ES-I3 (cell line): Measurements from ENCODE around the gene LY86.

Experiments
- H3K36me3 ChIP-seq: 2 replicates; pipeline ENCODE4 v1.6.1; 2013; ENCODE audit warnings: mild to moderate bottlenecking, low read length, control low read depth, moderate library complexity; ENCODE audit not compliant: insufficient read depth
- H3K4me1 ChIP-seq: 2 replicates; pipeline ENCODE4 v1.6.1; 2013; ENCODE audit warnings: mild to moderate bottlenecking, control low read depth, low read length; ENCODE audit not compliant: insufficient read depth
- H3K9ac ChIP-seq: 2 replicates; pipeline ENCODE4 v1.6.1; 2013; ENCODE audit warnings: low read depth, mild to moderate bottlenecking, low read length, moderate library complexity
- H3K9me3 ChIP-seq: 2 replicates; pipeline ENCODE4 v1.6.1; 2013; ENCODE audit warnings: mild to moderate bottlenecking, low read length, moderate library complexity; ENCODE audit not compliant: control insufficient read depth, insufficient read depth

Gene LY86

GRCh38 chr6:6560909-6561308, 27.6 kb upstream of the LY86 start:
- Histone ChIP-seq H3K9ac (no peak overlapping the region), H3K9me3 (no peaks in the 10 kb centered on the region; the same call in 1 of the 2 replicates), H3K4me1 (no peaks in the 10 kb centered on the region), H3K36me3 (no peaks in the 10 kb centered on the region)

GRCh38 chr6:6564154-6564553, 24.4 kb upstream of the LY86 start:
- H3K9me3 ChIP-seq = no peaks in the 10 kb centered on the region; the same call in 1 of the 2 replicates
- no peaks in the 10 kb centered on the region for H3K4me1 ChIP-seq
- no peak overlapping the region for H3K9ac ChIP-seq
- no peaks in the 10 kb centered on the region for H3K36me3 ChIP-seq

GRCh38 chr6:6565069-6565468, 23.5 kb upstream of the LY86 start:
- Histone ChIP-seq H3K9me3 (no peaks in the 10 kb centered on the region; the same call in 1 of the 2 replicates), H3K4me1 (no peaks in the 10 kb centered on the region), H3K9ac (no peak overlapping the region), H3K36me3 (no peaks in the 10 kb centered on the region)

- Histone ChIP-seq H3K9me3 (no peaks in the 10 kb centered on the region; the same call in 1 of the 2 replicates), H3K9ac (no peak overlapping the region), H3K4me1 (no peaks in the 10 kb centered on the region), H3K36me3 (no peaks in the 10 kb centered on the region)
Observed at GRCh38 chr6:6565488-6565887, 23.0 kb upstream of the LY86 start.

GRCh38 chr6:6566766-6567165, 21.8 kb upstream of the LY86 start:
- H3K4me1 ChIP-seq = no peaks in the 10 kb centered on the region
- H3K9me3 ChIP-seq = no peaks in the 10 kb centered on the region; the same call in 1 of the 2 replicates
- H3K36me3 ChIP-seq = no peaks in the 10 kb centered on the region
- no peak overlapping the region for H3K9ac ChIP-seq

- Histone ChIP-seq H3K9me3 (no peaks in the 10 kb centered on the region), H3K36me3 (no peaks in the 10 kb centered on the region), H3K4me1 (no peaks in the 10 kb centered on the region), H3K9ac (no peak overlapping the region)
Observed at GRCh38 chr6:6569096-6569810, 19.3 kb upstream of the LY86 start.

- Histone ChIP-seq H3K36me3 (no peaks in the 10 kb centered on the region), H3K9ac (no peak overlapping the region), H3K9me3 (no peaks in the 10 kb centered on the region), H3K4me1 (no peaks in the 10 kb centered on the region)
Observed at GRCh38 chr6:6569811-6570164, 18.7 kb upstream of the LY86 start.

- H3K9me3 ChIP-seq = no peaks in the 10 kb centered on the region
- no peak overlapping the region for H3K9ac ChIP-seq
- H3K4me1 ChIP-seq = no peaks in the 10 kb centered on the region
- no peaks in the 10 kb centered on the region for H3K36me3 ChIP-seq
Observed at GRCh38 chr6:6570929-6571671, 17.4 kb upstream of the LY86 start.

GRCh38 chr6:6575143-6575542, 13.4 kb upstream of the LY86 start:
- H3K4me1 ChIP-seq = no peaks in the 10 kb centered on the region
- H3K9ac ChIP-seq = no peak overlapping the region
- H3K9me3 ChIP-seq = peaks cover 6% of the 10 kb centered on the region; the same call in 1 of the 2 replicates
- no peaks in the 10 kb centered on the region for H3K36me3 ChIP-seq

GRCh38 chr6:6577735-6578134, 10.8 kb upstream of the LY86 start:
- Histone ChIP-seq H3K36me3 (no peaks in the 10 kb centered on the region), H3K9me3 (peaks cover 6% of the 10 kb centered on the region; the same call in 1 of the 2 replicates), H3K4me1 (no peaks in the 10 kb centered on the region), H3K9ac (no peak overlapping the region)

GRCh38 chr6:6579281-6579680, 9.2 kb upstream of the LY86 start:
- no peaks in the 10 kb centered on the region for H3K36me3 ChIP-seq
- H3K9me3 ChIP-seq = peaks cover 6% of the 10 kb centered on the region; the same call in 1 of the 2 replicates
- H3K9ac ChIP-seq = no peak overlapping the region
- H3K4me1 ChIP-seq = no peaks in the 10 kb centered on the region

GRCh38 chr6:6580225-6580856, 8.2 kb upstream of the LY86 start:
- no peak overlapping the region for H3K9ac ChIP-seq
- H3K9me3 ChIP-seq = peaks cover 6% of the 10 kb centered on the region; the same call in 1 of the 2 replicates
- no peaks in the 10 kb centered on the region for H3K36me3 ChIP-seq
- H3K4me1 ChIP-seq = no peaks in the 10 kb centered on the region

- peaks cover 6% of the 10 kb centered on the region; the same call in 1 of the 2 replicates for H3K9me3 ChIP-seq
- no peak overlapping the region for H3K9ac ChIP-seq
- H3K36me3 ChIP-seq = no peaks in the 10 kb centered on the region
- no peaks in the 10 kb centered on the region for H3K4me1 ChIP-seq
Observed at GRCh38 chr6:6581054-6581453, 7.5 kb upstream of the LY86 start.

- Histone ChIP-seq H3K9me3 (no peaks in the 10 kb centered on the region), H3K9ac (no peak overlapping the region), H3K36me3 (no peaks in the 10 kb centered on the region), H3K4me1 (no peaks in the 10 kb centered on the region)
Observed at GRCh38 chr6:6582131-6582530, 6.4 kb upstream of the LY86 start.

GRCh38 chr6:6583836-6584235, 4.7 kb upstream of the LY86 start:
- Histone ChIP-seq H3K36me3 (no peaks in the 10 kb centered on the region), H3K9ac (no peak overlapping the region), H3K9me3 (no peaks in the 10 kb centered on the region), H3K4me1 (no peaks in the 10 kb centered on the region)
